HepG2 (cell line): ENCODE results near the gene RCC1. TPM values are rescaled to one million over a fixed set of nuclear protein-coding genes. Genes with fewer than 3 reads are reported as not detected.

ENCODE experiments used
- ERF ChIP-seq: IDR thresholded peaks from 2 replicates; pipeline ENCODE4 v1.6.1; 2018; ENCODE audit warnings: missing biosample characterization, missing genetic modification reagents
- HNRNPK ChIP-seq: fragments of 200-400 bp; formaldehyde crosslinking; IDR thresholded peaks from 2 replicates; pipeline ENCODE4 v1.6.1; 2018; ENCODE audit warnings: low read length, low read depth, moderate library complexity, mild to moderate bottlenecking; ENCODE audit not compliant: poor library complexity, severe bottlenecking
- KLF16 ChIP-seq, 2 experiments: sonication (generic) in 1 of 2; formaldehyde crosslinking in 1 of 2; IDR thresholded peaks; 2 replicates each; pipeline versions ENCODE4 v1.6.1 to v1.8.0; 2016 to 2023; ENCODE audit warnings: missing genetic modification reagents in 2 of 2, missing compliant biosample characterization in 1 of 2
- MBNL3 ChIP-seq: fragments of 250-450 bp; sonication (Bioruptor Pico); conservative IDR thresholded peaks from 2 replicates; pipeline ENCODE4 v1.8.0; 2022; ENCODE audit warnings: mild to moderate bottlenecking, inconsistent platforms
- MTA3 ChIP-seq: sonication (generic); formaldehyde crosslinking; IDR thresholded peaks from 2 replicates; pipeline ENCODE4 v1.4.0; 2020; ENCODE audit warnings: missing genetic modification reagents
- MXI1 ChIP-seq: IDR thresholded peaks from 3 replicates; pipeline ENCODE4 v1.6.1; 2012; ENCODE audit warnings: low read depth, low read length, inconsistent platforms, borderline replicate concordance
- SMARCC2 ChIP-seq: fragments of 450-650 bp; IDR thresholded peaks from 2 replicates; pipeline ENCODE4 v1.6.1; 2017; ENCODE audit warnings: antibody characterized with exemption, mild to moderate bottlenecking
- TAF1 ChIP-seq: sonication (generic); formaldehyde crosslinking; IDR thresholded peaks from 2 replicates; pipeline ENCODE4 v1.4.0; 2020; ENCODE audit warnings: missing genetic modification reagents
- ZFP37 ChIP-seq: sonication (generic); formaldehyde crosslinking; IDR thresholded peaks from 2 replicates; pipeline ENCODE4 v1.4.0; 2020; ENCODE audit warnings: missing genetic modification reagents, borderline replicate concordance
- ZNF431 ChIP-seq: sonication (generic); formaldehyde crosslinking; IDR thresholded peaks from 2 replicates; pipeline ENCODE4 v1.9.0; 2022; ENCODE audit warnings: missing genetic modification reagents, low read depth, mild to moderate bottlenecking, borderline replicate concordance
- ZNF432 ChIP-seq: sonication (generic); formaldehyde crosslinking; IDR thresholded peaks from 2 replicates; pipeline ENCODE4 v1.5.0; 2020; ENCODE audit warnings: missing genetic modification reagents, mild to moderate bottlenecking, borderline replicate concordance
- ZNF484 ChIP-seq: sonication (generic); formaldehyde crosslinking; IDR thresholded peaks from 2 replicates; pipeline ENCODE4 v1.5.1; 2020; ENCODE audit warnings: mild to moderate bottlenecking, low read depth, missing genetic modification reagents, borderline replicate concordance
- ZNF496 ChIP-seq: sonication (generic); formaldehyde crosslinking; IDR thresholded peaks from 2 replicates; pipeline ENCODE4 v1.8.1; 2023; ENCODE audit warnings: mild to moderate bottlenecking, moderate library complexity, missing genetic modification reagents; ENCODE audit not compliant: insufficient replicate concordance
- ZNF7 ChIP-seq: IDR thresholded peaks from 2 replicates; pipeline ENCODE4 v1.6.1; 2016; ENCODE audit warnings: missing biosample characterization, missing genetic modification reagents
- ZNF713 ChIP-seq: sonication (generic); formaldehyde crosslinking; IDR thresholded peaks from 2 replicates; pipeline ENCODE4 v1.4.0; 2020; ENCODE audit warnings: mild to moderate bottlenecking, missing genetic modification reagents
- ZNF761 ChIP-seq: sonication (generic); formaldehyde crosslinking; conservative IDR thresholded peaks from 2 replicates; pipeline ENCODE4 v1.4.0; 2020; ENCODE audit warnings: mild to moderate bottlenecking, missing genetic modification reagents
- ZNF782 ChIP-seq: sonication (generic); formaldehyde crosslinking; IDR thresholded peaks from 2 replicates; pipeline ENCODE4 v1.4.0; 2020; ENCODE audit warnings: missing genetic modification reagents, mild to moderate bottlenecking, borderline replicate concordance
- ZNF850 ChIP-seq: sonication (generic); formaldehyde crosslinking; conservative IDR thresholded peaks from 2 replicates; pipeline ENCODE4 v1.9.0; 2021; ENCODE audit warnings: mild to moderate bottlenecking, missing genetic modification reagents
- polyA plus RNA-seq, 8 experiments: library from polyadenylated mRNA; depleted of rRNA in 3 of 8; stranded (reverse) in 7 of 8; unstranded in 1 of 8; fragments of >200 nt; fragmentation: Illumina TruSeq in 4 of 8; extraction: Trizol in 4 of 8; gene quantifications; 2 replicates each; pipeline versions ENCODE4 v1.2.1 to v1.2.3, GENCODE V29; 2011 to 2016; ENCODE audit warnings: low read depth in 4 of 8, missing spikeins in 1 of 8, mixed read lengths in 1 of 8; ENCODE audit not compliant: insufficient read depth in 1 of 8
- total RNA-seq, 5 experiments: library from RNA; depleted of rRNA; stranded (reverse); fragments of >200 nt; fragmentation: Illumina TruSeq; extraction: Trizol; gene quantifications; 2 replicates each; pipeline ENCODE4 v1.2.3, GENCODE V29; 2016; ENCODE audit warnings: low read depth in 1 of 5
- TF ChIP-seq, protein P1 (sequence below): sonication (generic); formaldehyde crosslinking; IDR thresholded peaks from 2 replicates; pipeline ENCODE4 v1.4.0; 2020; ENCODE audit warnings: missing genetic modification reagents
- TF ChIP-seq, protein P2 (sequence below): sonication (generic); formaldehyde crosslinking; IDR thresholded peaks from 2 replicates; pipeline ENCODE4 v1.8.1; 2022; ENCODE audit warnings: mild to moderate bottlenecking, missing genetic modification reagents
- TF ChIP-seq, protein P3 (sequence below): sonication (generic); IDR thresholded peaks from 2 replicates; pipeline ENCODE4 v1.6.1; 2016; ENCODE audit warnings: low read depth, borderline replicate concordance
- TF ChIP-seq, protein P4 (sequence below): sonication (generic); formaldehyde crosslinking; IDR thresholded peaks from 2 replicates; pipeline ENCODE4 v1.5.1; 2020; ENCODE audit warnings: mild to moderate bottlenecking, missing genetic modification reagents, moderate library complexity

The RCC1 gene
- total and polyA plus RNA-seq, 2 of the 13 experiments (the other 11 are each of a cell fraction or from before 2014, with no cell fraction given), result 47.2 to 80.8 TPM

DNA sequence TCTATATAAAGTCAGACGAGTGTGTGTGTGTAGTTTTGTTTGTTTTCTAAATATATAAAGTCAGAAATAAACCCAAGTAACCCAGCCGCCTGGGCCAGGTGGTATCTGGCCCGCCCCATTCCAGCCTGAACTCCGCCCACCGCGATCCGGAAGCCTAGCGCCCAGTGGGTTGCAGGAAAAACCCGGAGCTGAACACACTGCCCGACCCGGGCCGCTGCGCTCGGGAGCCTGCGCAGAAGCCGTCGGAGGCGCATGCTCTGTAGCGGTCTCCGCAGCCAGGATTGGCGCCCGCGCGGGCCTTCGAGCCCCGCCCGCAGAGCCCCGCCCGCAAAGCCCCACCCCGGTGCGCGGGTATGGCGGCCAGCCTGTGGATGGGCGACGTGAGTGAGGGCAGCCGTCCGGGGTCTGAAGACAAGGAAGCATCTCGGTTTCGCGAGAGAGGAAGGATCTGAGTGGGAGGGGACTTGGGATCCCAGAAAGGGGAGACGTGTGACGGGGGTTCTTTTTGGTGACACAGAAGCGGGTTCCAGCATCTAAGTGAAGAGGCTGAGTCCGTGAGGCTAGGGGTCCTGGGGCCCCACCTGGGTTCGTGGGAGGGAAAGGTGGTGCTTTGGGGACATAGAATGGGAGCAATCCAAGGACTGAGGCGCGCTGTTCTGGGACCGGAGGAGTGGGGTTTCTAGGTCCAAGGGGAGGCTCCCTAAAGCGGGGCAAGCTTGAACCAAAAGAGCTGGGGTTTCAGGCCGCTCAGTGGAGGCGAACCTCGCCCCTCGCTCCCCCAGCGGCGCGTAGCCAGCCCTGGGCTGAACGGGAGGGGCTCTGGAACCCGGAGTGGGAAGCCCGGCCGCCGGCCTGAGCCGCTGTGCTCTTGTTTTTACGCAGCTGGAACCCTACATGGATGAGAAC, 47.2 kb downstream of the RCC1 start, which contains the start of gene TRNAU1AP (continued):
- TF ChIP-seq ZNF496 (CRISPR knock-in tag), result no peak
- no peak for TF ChIP-seq ZNF484 (CRISPR knock-in tag)
- TF ChIP-seq, protein P1, sequence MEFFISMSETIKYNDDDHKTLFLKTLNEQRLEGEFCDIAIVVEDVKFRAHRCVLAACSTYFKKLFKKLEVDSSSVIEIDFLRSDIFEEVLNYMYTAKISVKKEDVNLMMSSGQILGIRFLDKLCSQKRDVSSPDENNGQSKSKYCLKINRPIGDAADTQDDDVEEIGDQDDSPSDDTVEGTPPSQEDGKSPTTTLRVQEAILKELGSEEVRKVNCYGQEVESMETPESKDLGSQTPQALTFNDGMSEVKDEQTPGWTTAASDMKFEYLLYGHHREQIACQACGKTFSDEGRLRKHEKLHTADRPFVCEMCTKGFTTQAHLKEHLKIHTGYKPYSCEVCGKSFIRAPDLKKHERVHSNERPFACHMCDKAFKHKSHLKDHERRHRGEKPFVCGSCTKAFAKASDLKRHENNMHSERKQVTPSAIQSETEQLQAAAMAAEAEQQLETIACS, result no peak; the same call in 1 of the 2 replicates
- no peak for TF ChIP-seq ZNF850 (CRISPR knock-in tag)
- TF ChIP-seq, protein P2, sequence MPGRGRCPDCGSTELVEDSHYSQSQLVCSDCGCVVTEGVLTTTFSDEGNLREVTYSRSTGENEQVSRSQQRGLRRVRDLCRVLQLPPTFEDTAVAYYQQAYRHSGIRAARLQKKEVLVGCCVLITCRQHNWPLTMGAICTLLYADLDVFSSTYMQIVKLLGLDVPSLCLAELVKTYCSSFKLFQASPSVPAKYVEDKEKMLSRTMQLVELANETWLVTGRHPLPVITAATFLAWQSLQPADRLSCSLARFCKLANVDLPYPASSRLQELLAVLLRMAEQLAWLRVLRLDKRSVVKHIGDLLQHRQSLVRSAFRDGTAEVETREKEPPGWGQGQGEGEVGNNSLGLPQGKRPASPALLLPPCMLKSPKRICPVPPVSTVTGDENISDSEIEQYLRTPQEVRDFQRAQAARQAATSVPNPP (CRISPR knock-in tag), result no peak
- no peak for TF ChIP-seq SMARCC2
- peak; percentile 62; the same call in 1 of the 2 replicates for TF ChIP-seq ZNF431 (CRISPR knock-in tag)
- no peak; the same call in 1 of the 2 replicates for TF ChIP-seq ZFP37 (CRISPR knock-in tag)
- peak; percentile 79 for TF ChIP-seq TAF1
- TF ChIP-seq ZNF432 (CRISPR knock-in tag), result no peak
- peak; percentile 67; the same call in 1 of the 2 replicates for TF ChIP-seq ZNF713
- no peak; the same call in 1 of the 2 replicates for TF ChIP-seq ZNF782 (CRISPR knock-in tag)
- TF ChIP-seq MBNL3 (CRISPR knock-in tag), result no peak
- TF ChIP-seq MXI1, result peak; percentile 84; the same call in 2 of the 3 replicates
- TF ChIP-seq, protein P3, sequence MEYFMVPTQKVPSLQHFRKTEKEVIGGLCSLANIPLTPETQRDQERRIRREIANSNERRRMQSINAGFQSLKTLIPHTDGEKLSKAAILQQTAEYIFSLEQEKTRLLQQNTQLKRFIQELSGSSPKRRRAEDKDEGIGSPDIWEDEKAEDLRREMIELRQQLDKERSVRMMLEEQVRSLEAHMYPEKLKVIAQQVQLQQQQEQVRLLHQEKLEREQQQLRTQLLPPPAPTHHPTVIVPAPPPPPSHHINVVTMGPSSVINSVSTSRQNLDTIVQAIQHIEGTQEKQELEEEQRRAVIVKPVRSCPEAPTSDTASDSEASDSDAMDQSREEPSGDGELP, result peak; percentile 73; the same call in 1 of the 2 replicates
- peak; percentile 73 for TF ChIP-seq ERF (CRISPR knock-in tag)
- TF ChIP-seq ZNF7 (CRISPR knock-in tag), result no peak
- no peak for TF ChIP-seq MTA3
- TF ChIP-seq ZNF761 (CRISPR knock-in tag), result peak; percentile 41; the same call in 1 of the 2 replicates
- TF ChIP-seq, protein P4, sequence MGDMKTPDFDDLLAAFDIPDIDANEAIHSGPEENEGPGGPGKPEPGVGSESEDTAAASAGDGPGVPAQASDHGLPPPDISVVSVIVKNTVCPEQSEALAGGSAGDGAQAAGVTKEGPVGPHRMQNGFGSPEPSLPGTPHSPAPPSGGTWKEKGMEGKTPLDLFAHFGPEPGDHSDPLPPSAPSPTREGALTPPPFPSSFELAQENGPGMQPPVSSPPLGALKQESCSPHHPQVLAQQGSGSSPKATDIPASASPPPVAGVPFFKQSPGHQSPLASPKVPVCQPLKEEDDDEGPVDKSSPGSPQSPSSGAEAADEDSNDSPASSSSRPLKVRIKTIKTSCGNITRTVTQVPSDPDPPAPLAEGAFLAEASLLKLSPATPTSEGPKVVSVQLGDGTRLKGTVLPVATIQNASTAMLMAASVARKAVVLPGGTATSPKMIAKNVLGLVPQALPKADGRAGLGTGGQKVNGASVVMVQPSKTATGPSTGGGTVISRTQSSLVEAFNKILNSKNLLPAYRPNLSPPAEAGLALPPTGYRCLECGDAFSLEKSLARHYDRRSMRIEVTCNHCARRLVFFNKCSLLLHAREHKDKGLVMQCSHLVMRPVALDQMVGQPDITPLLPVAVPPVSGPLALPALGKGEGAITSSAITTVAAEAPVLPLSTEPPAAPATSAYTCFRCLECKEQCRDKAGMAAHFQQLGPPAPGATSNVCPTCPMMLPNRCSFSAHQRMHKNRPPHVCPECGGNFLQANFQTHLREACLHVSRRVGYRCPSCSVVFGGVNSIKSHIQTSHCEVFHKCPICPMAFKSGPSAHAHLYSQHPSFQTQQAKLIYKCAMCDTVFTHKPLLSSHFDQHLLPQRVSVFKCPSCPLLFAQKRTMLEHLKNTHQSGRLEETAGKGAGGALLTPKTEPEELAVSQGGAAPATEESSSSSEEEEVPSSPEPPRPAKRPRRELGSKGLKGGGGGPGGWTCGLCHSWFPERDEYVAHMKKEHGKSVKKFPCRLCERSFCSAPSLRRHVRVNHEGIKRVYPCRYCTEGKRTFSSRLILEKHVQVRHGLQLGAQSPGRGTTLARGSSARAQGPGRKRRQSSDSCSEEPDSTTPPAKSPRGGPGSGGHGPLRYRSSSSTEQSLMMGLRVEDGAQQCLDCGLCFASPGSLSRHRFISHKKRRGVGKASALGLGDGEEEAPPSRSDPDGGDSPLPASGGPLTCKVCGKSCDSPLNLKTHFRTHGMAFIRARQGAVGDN (CRISPR knock-in tag), result peak; percentile 93
- peak in 1 of 2 experiments; percentile 93; a peak in 2 of 4 replicates for TF ChIP-seq KLF16 (CRISPR knock-in tag; IDR thresholded peaks at IDR 0.05)
- TF ChIP-seq HNRNPK, result peak; percentile 65
